Activated gamma-delta T cell treated with anti-CD3 and anti-CD28 coated beads, Interleukin-2, amount 50 U/mL, for 16 hours (primary cell): Measurements from ENCODE around the gene SLC35F4.
"Not testable (repeated sequence)": the region's sequence is repeated elsewhere in the genome, so short reads cannot be mapped to it uniquely, and the experiment has no call there.

Source experiments
- DNase-seq: peaks from one replicate; pipeline ENCODE4 v3.0.0-alpha.2; 2020; ENCODE audit warnings: low read depth

Gene SLC35F4

DNA sequence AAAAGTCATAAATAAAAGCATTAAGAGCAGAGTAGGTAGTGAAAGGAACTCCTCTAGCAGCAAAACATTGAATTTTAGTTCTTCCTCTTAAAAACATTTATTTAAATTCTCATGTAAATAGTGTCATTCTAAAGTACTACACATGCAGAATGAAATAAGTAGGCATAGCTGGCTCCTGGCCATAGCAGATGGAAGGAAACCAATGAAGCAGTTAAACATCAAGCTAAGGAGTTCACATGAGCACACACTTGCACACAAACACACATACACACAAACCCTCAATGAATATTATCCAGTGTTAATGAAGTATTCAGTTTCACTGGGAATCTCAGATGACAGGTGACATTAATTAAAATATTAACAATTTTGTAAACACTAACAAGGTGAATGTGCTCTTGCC, 69.3 kb downstream of the SLC35F4 start:
- no peak for DNase-seq

DNA sequence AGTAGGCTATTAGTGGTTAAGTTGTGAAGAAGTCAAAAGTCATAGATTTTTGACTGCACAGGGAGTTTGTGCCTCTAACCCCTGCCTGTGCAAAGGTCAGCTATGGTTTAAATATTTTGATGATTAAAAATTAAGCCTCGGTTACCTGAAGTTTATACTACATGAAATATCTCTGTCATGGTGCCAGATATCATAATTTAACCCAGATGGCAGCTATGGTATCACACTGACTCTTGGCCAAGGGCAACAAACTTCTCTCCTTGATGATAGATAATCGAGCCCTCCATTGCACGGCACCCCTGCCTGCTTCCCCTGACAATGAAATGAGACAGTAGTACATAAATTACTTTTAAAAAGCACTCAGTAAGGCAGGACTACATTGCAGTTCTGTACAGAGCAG, 80.8 kb downstream of the SLC35F4 start:
- DNase-seq, result no peak

DNA sequence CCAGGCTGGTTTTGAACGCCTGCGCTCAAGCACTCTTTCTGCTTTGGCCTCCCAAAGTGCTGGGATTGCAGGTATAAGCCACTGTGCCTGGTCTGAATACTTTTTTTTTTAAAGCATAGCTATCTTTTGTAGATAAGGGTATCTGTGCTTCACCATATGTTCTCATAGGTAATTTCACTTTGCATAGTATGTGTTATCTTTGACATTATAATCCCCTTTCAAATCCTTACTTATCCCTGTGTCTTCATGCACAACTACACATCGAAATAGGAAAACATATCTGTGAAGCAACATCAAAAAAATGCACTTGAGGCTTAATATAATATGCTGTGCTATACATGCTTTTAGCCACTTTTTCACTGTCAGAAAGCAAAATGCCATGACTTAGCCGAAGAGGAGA, 94.1 kb downstream of the SLC35F4 start:
- DNase-seq, result no peak

DNA sequence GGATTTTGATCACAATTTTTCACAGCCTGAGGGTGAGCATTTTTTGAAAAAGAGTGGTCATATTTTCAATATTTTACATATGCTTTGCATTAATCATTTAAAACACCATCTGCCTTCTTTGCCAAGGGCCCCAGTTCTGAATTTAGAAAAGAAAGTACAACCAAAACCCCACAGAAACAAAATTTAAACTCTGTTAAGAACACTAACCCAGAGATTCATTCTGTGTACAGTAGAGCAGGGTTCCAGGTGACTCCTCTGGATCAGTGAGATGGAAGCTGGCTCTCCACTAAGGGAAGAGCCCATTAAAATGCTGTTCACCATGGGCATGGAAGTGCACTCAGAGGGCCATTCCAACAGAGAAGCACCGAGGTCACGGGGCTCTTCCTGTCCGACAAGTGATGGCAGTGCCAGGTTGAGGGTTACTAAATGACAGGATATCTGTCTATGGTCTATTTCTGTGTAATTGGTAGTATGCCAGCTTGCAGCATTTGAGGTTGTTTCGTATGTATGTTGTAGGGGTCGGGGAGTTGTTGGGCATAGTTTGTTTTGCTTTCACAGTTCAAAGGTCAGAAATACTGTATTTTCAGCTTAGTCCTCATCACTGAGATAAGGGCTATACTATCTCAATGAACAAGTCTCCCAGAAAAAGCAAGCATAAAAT, 95.9 kb downstream of the SLC35F4 start:
- DNase-seq, result no peak

DNA sequence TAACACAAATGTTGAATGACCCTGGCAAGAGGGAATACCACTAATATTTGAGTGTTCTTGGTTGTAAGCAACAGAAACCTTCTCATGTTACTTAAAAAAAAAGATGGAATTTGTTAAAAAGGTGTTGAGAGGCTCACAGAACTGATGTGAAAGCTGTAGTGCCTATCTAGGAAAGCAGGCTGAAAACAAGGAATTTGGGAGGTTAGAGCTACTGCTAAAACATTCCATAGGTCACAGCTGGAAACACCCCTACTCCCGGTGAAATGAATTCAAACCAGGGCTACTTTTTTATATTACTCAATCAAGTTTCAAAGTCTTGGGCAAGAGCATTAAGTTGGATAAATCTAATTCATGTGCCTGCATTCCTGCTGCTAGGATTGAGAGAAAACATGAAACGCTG, 104.1 kb downstream of the SLC35F4 start:
- DNase-seq, result no peak

DNA sequence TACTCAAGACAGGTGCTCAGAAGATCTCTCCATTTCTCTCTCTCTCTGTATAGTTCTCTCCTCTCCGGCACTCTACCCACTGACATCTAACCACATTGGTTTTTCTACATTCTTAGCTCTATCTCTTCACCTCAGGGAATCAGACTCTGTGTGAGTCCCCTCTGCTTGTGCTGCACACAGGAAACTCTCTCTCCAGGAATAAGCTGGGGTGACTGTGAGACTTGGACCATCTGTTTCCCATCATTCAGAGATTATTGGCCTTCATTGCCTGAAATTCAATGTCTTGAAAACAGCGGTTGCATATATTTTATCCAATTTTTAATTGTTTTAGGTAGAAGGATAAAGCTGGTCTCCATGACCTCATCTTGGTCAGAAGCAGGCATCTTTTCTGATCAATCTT, 105.0 kb downstream of the SLC35F4 start:
- no peak for DNase-seq

DNA sequence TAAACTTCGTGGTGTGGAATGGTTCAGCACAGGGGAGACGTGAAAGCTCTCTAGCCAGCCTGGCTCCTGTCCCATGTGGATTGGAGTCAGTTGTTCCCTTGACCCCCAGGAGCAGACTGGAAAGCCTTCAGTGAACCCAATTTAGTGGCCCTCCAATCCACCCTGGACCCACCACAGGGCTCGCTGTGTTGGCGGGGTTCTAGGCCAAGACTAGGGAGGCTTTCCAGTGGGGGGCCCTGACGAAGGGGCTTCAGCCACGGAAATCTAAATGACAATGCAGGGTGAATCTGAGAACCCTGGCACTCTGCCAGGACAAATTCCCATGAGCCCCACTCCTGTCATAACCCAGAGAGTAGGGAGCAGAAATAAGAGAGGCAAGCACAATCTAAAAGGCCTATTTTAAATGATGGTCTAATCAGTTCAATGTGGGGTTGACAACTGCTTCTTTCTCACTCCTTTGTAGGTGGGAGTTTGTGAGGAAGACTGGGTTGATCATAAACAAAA, 110.8 kb downstream of the SLC35F4 start:
- no peak for DNase-seq

DNA sequence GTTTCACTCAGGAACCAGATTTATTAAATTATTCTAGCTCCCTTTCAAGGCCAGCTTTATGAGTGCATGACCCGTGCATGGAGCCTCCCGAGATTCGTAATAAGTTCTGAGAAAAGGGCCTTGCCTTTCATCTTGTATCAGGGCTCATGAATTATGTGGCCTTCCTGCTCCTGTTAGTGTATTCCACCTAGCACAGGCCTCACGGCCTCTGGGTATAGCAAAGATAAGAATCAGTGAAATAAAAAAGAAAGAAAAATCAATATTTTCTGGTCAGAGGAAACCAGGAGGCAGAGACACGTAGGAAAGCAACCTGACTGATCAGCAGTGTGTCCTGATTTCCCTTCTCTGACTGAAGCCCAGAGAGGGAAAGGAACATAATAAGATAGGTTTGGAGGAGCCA, 111.4 kb downstream of the SLC35F4 start:
- no peak for DNase-seq

DNA sequence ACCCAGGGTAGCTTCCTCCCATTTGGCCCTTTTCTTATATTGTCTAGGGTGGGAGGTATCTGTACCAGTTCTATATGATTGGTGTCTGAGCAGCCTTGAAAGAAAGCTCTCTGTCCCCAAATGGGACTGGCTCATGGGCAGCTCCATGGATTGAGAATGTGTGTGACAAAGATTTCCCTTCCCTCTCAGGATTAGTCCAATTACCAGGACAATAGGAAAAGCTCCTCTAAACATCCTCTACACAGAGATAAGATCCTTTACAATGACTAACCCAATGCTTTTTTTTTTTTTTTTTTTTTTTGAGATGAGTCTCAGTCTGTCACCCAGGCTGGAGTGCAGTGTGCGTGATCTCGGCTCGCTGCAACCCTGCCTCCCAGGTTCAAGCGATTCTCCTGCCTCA, 112.1 kb downstream of the SLC35F4 start:
- DNase-seq, result no peak

DNA sequence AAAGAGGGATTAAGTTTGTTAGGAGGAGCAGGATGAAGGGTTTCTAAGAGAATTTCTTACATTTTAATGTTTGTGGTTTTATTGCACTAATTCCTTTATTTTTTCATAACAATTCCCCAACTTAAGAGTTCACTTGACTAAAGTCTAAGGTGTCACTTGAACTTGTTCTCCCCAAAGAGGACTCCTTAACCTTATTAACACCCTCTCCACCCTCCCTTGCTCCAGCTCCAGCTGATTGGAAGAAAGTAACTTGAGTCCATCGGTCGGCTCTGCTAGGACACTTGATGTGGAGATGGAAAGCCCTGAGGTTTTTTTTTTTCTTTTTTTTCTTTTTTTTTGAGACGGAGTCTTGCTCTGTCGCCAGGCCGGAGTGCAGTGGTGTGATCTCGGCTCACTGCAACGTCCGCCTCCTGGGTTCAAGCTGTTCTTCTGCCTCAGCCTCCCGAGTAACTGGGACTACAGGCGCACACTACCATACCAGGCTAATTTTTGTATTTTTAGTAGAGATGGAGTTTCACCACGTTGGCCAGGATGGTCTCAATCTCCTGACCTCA, 113.7 kb downstream of the SLC35F4 start:
- DNase-seq, result not testable (repeated sequence)

DNA sequence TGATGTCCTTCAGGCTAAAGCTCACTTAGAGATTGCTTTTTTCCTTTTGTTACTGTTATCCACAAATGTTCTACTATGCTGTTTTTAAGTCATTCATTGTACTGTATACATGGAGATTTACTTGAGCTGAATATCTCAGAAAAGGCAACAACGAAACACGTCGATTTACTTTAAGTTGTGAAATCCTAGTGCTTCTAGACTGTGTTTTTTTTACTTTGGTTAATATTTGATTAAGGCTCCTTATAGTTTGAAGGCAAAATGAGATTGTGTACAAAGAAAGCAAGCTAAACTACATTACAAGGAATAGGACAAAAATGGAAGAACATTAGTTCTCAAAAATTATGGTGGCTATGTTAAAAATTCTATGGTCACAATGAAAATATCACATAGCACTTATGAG, 114.5 kb downstream of the SLC35F4 start:
- no peak for DNase-seq

DNA sequence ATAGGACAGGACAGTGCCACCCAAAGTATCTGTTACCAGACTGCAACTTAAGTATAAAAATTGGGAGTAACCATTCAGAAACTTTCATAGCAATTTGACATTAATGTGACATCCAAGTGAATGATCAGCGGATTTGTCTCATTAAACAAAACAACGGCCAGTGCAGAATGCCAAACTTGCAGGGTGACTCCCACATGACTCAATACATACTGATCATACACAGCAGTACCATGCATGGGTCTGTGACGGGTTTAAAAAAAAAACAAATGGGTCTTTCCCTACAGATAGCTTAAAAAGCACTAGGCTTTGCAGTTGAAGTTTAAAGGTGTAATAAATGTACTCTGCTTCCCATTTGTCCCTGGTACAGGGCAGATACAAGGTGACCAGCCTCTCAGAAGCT, 116.6 kb downstream of the SLC35F4 start:
- no peak for DNase-seq

DNA sequence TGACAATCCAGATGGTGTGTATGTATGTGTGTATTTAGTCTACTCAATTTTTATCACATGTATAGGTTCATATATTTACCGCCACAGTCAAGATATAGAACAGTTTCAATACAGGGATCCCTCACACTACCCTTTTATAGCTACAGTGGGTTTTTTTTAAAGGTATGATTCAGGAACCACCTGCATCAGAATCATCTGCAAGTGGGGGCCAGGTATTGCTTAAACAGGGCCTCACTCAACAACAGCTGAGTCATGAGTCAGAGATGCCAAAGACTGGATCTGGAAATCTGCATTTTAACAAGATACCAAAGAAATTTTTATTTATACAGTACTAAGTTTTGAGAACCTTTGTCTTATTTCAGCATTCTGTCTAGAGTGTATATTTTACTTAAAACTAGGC, 117.6 kb downstream of the SLC35F4 start:
- no peak for DNase-seq

DNA sequence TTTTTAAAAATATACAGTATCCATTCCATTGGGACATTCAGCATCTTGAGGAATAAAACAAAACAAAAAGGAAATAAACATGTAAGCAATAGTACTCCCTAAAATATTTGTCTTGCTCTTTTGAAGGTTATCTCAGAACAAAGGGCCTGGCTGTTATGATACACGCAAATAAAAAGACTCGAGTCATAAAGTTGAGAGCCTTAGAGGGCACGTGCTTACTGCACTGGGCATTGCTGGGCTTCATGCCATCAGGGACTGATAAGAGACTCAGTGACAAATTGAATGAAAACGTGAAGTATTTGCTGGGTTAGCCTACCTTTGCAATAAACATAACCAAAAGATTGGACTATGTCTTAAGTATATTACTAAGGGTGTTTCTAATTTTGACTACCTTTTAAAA, 118.9 kb downstream of the SLC35F4 start:
- no peak for DNase-seq

DNA sequence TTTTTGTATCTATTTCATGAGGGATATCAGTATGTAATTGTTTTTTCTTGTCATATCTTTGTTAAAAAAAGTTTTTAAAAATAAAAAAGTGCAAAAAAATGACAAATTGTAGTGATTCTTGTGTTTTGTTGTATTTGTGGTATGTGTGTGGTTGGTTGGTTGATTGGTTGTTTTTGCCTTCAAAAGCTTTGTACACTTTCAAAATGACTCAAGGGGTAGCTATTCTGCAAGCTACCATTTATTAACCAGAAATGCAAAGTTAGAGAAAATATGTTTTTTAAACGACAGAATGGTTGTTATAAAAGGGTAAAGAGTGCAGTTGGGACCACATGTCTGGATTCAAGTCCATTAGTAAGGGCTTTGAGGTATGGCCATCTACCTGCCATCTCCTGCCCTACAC, 119.3 kb downstream of the SLC35F4 start:
- DNase-seq, result no peak

DNA sequence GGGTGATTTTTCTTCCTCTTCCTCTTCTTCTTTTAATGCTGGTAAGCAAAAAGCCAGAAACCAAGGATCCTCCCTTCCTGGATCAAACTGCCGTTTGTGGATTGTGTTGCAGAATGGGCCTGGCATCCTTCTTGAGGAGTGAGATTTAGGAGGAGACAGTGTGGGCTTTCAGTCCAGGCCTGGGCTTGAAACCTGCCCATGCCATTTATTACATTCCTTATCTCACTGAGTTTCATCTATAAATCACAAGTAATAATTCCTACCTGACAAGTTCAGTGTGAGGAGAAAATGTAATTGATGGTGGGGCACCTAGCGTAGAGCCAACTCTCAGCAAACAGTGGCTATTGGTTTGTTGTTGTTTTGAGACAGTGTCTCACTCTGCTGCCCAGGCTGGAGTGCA, 126.4 kb downstream of the SLC35F4 start:
- DNase-seq, result no peak

DNA sequence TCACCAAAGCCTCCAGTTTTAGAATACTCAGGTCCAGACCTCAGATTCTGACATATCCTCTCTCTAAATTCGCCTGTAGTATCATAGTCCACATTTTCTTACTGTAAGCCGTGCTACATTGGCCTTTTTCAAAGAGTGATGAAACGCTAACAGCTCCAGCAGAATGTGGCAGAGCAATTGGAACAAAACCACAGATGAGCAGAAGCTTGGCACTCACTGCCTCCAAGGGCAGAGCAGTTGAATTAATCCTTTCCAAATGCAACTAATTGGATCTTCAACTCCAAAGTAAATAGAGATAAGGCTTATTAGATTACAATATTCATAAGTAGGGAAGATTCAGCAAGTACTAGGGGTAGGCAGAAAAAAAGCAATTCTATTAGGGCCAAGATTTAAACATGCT, 128.3 kb downstream of the SLC35F4 start:
- no peak for DNase-seq

DNA sequence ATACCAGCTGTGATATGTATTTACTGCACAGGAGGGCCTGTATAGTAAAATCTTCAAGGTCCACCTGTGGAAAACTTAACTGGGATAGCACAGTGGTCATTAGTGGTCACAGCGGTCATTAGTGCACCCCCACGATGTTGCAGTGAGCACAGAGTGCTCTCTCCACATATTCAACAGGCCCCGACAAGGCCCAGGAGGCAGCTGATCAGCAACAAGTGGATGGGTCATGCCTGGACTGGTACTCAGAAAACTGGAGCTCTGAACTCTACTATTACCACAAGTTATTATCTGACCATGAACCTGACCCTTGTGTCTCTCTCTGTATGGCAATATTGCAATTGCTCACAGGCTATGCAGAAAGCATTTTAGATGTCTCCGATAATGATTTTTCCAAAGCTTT, 129.5 kb downstream of the SLC35F4 start:
- DNase-seq, result no peak

DNA sequence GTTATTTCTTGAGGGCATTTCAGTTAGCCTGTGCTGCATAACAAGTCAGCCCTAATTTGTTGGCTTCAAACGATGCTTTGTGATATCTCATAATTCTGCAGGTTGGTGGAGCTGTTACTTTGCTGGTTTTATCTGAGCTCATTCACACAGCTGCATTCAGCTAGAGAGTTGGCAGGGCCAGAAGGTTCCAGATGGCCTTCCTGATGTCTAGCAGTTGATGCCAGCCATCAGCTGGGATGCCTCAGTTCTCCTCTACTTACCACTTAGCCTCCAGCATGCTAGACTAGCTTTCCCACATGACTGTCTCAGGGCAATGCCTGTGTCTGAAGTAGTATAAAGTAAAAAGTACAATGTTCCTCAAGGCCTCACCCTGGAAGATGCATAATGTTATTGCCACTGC, 130.6 kb downstream of the SLC35F4 start:
- no peak for DNase-seq

DNA sequence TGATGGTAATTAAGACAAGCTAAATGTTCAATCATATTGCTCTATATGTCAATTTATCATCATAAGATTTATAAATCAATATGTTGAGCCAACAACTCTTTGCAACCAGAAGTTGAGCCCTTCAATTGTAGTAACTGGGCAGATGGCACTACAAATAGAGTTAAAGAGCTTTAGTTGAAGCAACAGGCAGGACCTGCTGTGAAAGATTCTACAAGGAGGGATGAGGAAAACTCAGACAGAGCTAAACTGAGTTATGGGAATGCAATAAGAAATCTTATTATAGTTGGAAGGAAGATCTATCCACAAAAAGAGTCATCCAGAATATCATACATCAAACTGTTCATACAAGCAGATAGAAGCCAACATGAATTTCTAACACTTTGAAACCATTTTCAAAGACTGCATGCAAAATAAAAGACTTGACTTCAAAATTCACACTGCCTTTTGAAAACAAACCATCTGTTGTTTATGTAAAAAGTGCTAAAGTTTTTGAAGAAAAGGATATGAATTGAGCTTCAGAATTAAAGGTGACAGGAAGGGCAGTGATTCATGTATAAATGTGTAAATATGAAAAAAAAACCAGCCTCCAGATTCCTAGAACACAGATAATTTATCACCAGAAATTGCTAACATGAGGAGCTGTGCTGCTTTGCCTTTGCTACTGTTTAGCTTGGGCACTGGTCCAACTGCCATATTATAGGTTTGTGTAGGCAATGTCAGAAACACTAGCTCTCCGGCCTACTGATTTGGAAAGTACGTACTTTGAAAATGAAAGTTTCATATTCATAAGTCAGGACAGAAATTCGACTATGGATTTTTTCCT, 133.2 kb downstream of the SLC35F4 start:
- DNase-seq, result no peak

DNA sequence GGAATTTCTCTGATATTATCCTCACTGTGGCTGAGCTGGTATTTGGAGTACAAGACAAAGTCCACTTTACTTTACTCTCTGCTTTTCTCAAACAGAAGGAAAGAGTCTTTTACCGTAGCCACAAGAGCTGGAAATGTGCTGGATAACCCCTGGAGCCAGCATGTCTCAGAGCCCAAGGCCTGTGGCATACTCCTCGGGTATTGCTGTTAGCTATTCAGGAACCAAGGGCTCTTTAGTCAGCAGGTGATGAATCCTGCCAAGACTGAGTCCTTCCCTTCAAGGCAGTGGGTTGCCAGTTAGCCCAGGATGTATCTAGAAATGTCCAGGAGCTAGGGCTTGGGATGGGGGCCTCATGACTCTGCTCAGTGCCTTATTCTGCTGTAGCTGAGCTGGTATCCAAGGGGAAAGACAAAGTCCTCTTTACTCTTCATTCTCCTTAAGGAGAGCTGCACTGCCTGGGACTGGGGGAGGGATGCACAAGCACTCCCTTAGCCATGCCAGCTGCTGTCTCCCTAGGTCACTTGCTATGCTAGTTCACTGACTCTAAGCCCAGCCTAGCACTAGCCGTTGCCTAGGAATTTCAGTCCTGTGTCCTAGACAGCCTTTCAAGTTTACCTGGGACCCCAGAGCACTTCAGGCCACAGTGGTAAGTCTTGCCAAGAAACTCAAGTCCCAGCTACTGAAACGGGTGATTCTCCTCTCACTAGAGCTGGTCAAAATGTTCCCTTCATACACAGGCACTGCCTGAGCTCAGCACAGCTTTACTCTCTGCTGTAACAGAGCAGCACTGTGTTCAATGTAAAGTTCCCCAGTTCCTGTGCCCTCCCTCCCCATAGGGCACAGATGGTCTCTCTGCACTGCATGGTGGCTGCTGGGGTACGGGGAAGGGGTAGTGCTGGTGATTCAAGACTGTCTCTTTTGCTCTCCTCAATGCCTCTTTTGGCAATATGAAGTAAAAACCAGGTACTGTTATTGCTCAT, 136.4 kb downstream of the SLC35F4 start:
- no peak for DNase-seq

DNA sequence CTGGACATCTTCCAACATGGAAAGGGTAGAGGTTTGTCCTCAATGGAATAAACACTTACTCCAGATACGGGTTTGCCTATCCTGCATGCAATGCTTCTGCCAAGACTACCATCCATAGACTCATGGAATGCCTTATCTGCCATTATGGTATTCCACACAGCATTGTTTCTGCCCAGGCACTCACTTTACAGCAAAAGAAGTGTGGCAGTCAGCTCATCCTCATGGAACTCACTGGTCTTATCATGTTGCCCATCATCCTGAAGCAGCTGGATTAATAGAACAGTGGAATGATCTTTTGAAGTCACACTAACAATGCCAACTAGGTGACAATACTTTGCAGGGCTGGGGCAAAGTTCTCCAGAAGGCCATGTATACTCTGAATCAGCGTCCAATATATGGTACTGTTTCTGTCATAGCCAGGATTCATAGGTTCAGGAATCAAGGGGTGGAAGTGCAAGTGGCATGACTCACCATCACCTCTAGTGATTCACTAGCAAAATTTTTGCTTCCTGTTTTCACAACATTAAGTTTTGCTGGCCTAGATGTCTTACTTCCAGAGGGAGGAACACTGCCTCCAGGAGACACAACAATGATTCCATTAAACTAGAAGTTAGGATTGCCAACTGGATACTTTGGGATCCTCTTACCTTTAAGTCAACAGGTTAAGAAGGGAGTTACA, 140.4 kb downstream of the SLC35F4 start:
- DNase-seq, result no peak
